Cardiac fibroblast (primary cell): ENCODE results near the gene ASCL5.

Source experiments
- DNase-seq, 2 donors: peaks; one replicate each; pipeline versions ENCODE4 v3.0.0 to v3.0.0-alpha.2; 2010; ENCODE audit warnings: low read depth in 2 of 2
- H3K4me3 ChIP-seq, 2 donors: replicated peaks in 1 of 2; 1 replicate in 1 of 2; 2 replicates in 1 of 2; pipeline ENCODE4 v1.5.1; 2011; ENCODE audit warnings: low read depth in 2 of 2, low read length in 2 of 2, mild to moderate bottlenecking in 2 of 2, moderate library complexity in 1 of 2
- CTCF ChIP-seq: IDR thresholded peaks from one replicate; pipeline ENCODE4 v1.5.1; 2011; ENCODE audit warnings: low read depth, mild to moderate bottlenecking, low read length, inconsistent platforms

ASCL5 gene

GRCh38 chr1:201065686-201066085 is 61.3 kb downstream of the ASCL5 start:
- no peak for DNase-seq
- H3K4me3 ChIP-seq = no peak overlapping the region
- no peak for TF ChIP-seq CTCF

- no peak for TF ChIP-seq CTCF
- no peak for DNase-seq
- no peak overlapping the region for H3K4me3 ChIP-seq
Measured at GRCh38 chr1:201064806-201065205, 62.2 kb downstream of the ASCL5 start.
